Frontal cortex (tissue), 4 donors: ENCODE data around the gene C6orf47. TPM values are rescaled to one million over a fixed set of nuclear protein-coding genes. Genes with fewer than 3 reads are reported as not detected.

ENCODE experiments used
- DNase-seq, 2 donors: peaks; one replicate each; pipeline ENCODE4 v3.0.0; 2012; ENCODE audit warnings: low spot score in 2 of 2
- FAIRE-seq: peaks from 2 replicates; lab custom pipeline; 2012; peaks lifted over from hg19 to GRCh38; lab: Jason Lieb, UNC
- total RNA-seq: library from RNA; depleted of rRNA; stranded (reverse); fragments of >200 nt; gene quantifications from one replicate; pipeline ENCODE4 v1.2.3, GENCODE V29; 2014
- donor health status: control.
- donor health status: control.
- donor health status: control.

The C6orf47 gene
- total RNA-seq, 1 donor from 2014 or later, result 16.7 TPM

- DNase-seq, result no peak
- no peak for FAIRE-seq
Observed at GRCh38 chr6:31689249-31690110, 28.9 kb upstream of the C6orf47 start.

- DNase-seq (no peak), FAIRE-seq (no peak)
Observed at GRCh38 chr6:31687860-31688693, 27.5 kb upstream of the C6orf47 start.

GRCh38 chr6:31687321-31687720 is 26.7 kb upstream of the C6orf47 start:
- DNase-seq (no peak), FAIRE-seq (no peak)

GRCh38 chr6:31686483-31686882 is 25.9 kb upstream of the C6orf47 start:
- FAIRE-seq, result no peak
- DNase-seq, result no peak

GRCh38 chr6:31683591-31683990 is 23.0 kb upstream of the C6orf47 start:
- no peak for FAIRE-seq

GRCh38 chr6:31681135-31681671 is 20.6 kb upstream of the C6orf47 start:
- FAIRE-seq, result no peak
- DNase-seq, result peak in 1 of 2 donors; percentile 67

More at GRCh38 chr6:31683591-31683990, 23.0 kb upstream of the C6orf47 start:
- DNase-seq, result no peak

- DNase-seq, result peak; percentile 71 to 83
- FAIRE-seq, result no peak
Observed at GRCh38 chr6:31680226-31681134, 19.9 kb upstream of the C6orf47 start, which contains the start of gene LY6G5C. Gene LY6G5C, minus strand, starts transcription at chr6:31681067. Its CDS starts 694 bp downstream, at chr6:31680373.

GRCh38 chr6:31677955-31678354 is 17.4 kb upstream of the C6orf47 start:
- FAIRE-seq (no peak), DNase-seq (no peak)

GRCh38 chr6:31676904-31677303 is 16.3 kb upstream of the C6orf47 start:
- DNase-seq, result no peak
- FAIRE-seq, result no peak

GRCh38 chr6:31676322-31676903 is 15.8 kb upstream of the C6orf47 start:
- FAIRE-seq, result no peak
- DNase-seq, result no peak

- FAIRE-seq, result no peak
Observed at GRCh38 chr6:31669676-31670075, 9.1 kb upstream of the C6orf47 start, which contains the start of gene LY6G5B. Gene LY6G5B, plus strand, starts transcription at chr6:31669976. Its CDS starts 975 bp downstream, at chr6:31670951.

GRCh38 chr6:31666337-31666965 is 5.9 kb upstream of the C6orf47 start:
- DNase-seq (no peak), FAIRE-seq (no peak)

More at GRCh38 chr6:31669676-31670075, 9.1 kb upstream of the C6orf47 start, which contains the start of gene LY6G5B:
- DNase-seq, result no peak

GRCh38 chr6:31665501-31666336 is 5.1 kb upstream of the C6orf47 start, which contains the start of gene CSNK2B:
Gene CSNK2B, plus strand, starts transcription at chr6:31666080. Its CDS starts 752 bp downstream, at chr6:31666832.
- DNase-seq (peak; percentile 95 to 98), FAIRE-seq (no peak)

GRCh38 chr6:31664790-31665500 is 4.4 kb upstream of the C6orf47 start, which contains the start of gene GPANK1:
Gene GPANK1, minus strand, starts transcription at chr6:31664997. Its CDS starts 519 bp downstream, at chr6:31664478.
- DNase-seq (peak; percentile 80 to 81), FAIRE-seq (no peak)

- FAIRE-seq (no peak), DNase-seq (peak in 1 of 2 donors; percentile 58)
Observed at GRCh38 chr6:31663961-31664789, 3.6 kb upstream of the C6orf47 start.
